HL-60 (cell line): ENCODE data around the gene HOXC13.

ENCODE experiments used
- DNase-seq, 2 experiments: peaks; one replicate each; pipeline ENCODE4 v3.0.0-alpha.2; 2010 to 2020; ENCODE audit warnings: low read depth in 1 of 2, low spot score in 1 of 2
- H3K27ac ChIP-seq: fragments of 250-450 bp; sonication (Bioruptor Pico); replicated peaks from 2 replicates; pipeline ENCODE4 v1.5.1; 2020; ENCODE audit warnings: mild to moderate bottlenecking, moderate library complexity
- H3K27me3 ChIP-seq: fragments of 250-450 bp; sonication (Bioruptor Pico); 2 replicates; pipeline ENCODE4 v1.5.1; 2021; ENCODE audit warnings: mild to moderate bottlenecking, moderate library complexity; ENCODE audit not compliant: insufficient read depth, poor library complexity, severe bottlenecking
- H3K4me3 ChIP-seq: replicated peaks from 2 replicates; pipeline ENCODE4 v1.5.1; 2011; ENCODE audit warnings: mild to moderate bottlenecking, control low read depth, low read length; ENCODE audit not compliant: insufficient read depth
- CTCF ChIP-seq: IDR thresholded peaks from one replicate; pipeline ENCODE4 v1.5.1; 2011; ENCODE audit warnings: low read length, control low read depth, inconsistent platforms; ENCODE audit not compliant: insufficient read depth
- GABPA ChIP-seq: IDR thresholded peaks from 2 replicates; pipeline ENCODE4 v1.6.1; 2012; ENCODE audit warnings: low read depth
- POLR2AphosphoS5 ChIP-seq: IDR thresholded peaks from 2 replicates; pipeline ENCODE4 v1.6.1; 2012; ENCODE audit warnings: low read depth
- REST ChIP-seq: IDR thresholded peaks from 2 replicates; pipeline ENCODE4 v1.6.1; 2012; ENCODE audit warnings: low read depth; ENCODE audit not compliant: insufficient replicate concordance
- SPI1 ChIP-seq: IDR thresholded peaks from 2 replicates; pipeline ENCODE4 v1.6.1; 2012; ENCODE audit warnings: low read depth, mild to moderate bottlenecking, borderline replicate concordance

Gene HOXC13

GRCh38 chr12:53929527-53929926 lies 9.1 kb upstream of the HOXC13 start:
- Histone ChIP-seq H3K4me3 (no peak overlapping the region), H3K27ac (no peak overlapping the region), H3K27me3 (peaks cover 91% of the 10 kb centered on the region)
- TF ChIP-seq REST (no peak), GABPA (no peak), POLR2AphosphoS5 (no peak), SPI1 (no peak), CTCF (no peak)
- no peak for DNase-seq

DNA sequence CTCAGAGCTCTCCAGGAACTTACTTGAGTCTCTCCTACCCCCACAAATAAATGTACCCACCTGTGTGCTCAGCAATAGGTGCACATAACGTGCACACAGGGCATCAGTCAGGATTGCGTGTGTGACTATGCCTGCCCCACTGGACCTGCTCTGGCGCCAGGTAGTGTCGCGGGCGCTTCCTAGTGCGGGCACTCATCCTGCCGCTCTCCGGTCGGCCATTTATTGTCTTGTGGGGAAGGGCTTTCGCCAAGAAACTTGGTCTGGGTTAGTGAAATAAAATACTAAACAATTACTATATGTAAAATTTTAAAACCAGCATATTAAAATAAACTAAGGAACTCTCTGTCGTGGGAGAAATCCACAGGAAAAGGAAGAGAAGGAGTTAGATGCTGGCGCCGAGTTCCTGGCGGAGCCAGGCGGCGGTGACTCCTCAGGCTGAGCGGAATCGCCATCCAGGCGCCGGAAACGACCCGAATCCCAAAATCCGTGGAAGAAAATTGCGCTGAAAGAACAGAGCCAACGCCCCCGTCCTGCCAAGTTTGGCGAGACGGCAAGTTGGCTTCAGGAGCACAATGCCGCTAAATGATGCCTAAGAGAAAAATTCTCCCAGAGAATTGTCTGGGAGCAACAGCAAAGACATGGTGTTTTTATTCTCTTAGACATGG lies 7.9 kb upstream of the HOXC13 start:
- no peak for DNase-seq
- Histone ChIP-seq H3K4me3 (no peak overlapping the region), H3K27me3 (peaks cover 91% of the 10 kb centered on the region), H3K27ac (no peak overlapping the region)
- no peak for TF ChIP-seq REST
- TF ChIP-seq CTCF, result no peak
- no peak for TF ChIP-seq SPI1
- TF ChIP-seq POLR2AphosphoS5, result no peak

GRCh38 chr12:53931844-53932581 lies 6.6 kb upstream of the HOXC13 start:
- H3K27me3 ChIP-seq, result peaks cover 91% of the 10 kb centered on the region
- no peak overlapping the region for H3K27ac ChIP-seq
- H3K4me3 ChIP-seq, result no peak overlapping the region
- no peak for TF ChIP-seq CTCF
- TF ChIP-seq POLR2AphosphoS5, result no peak
- TF ChIP-seq SPI1, result no peak
- TF ChIP-seq REST, result no peak
- no peak for TF ChIP-seq GABPA
- no peak for DNase-seq
